Nephron progenitor cell (in vitro differentiated cells): ENCODE data around the gene NT5E.

Source experiments
- DNase-seq: peaks from one replicate; pipeline ENCODE4 v3.0.0; 2021
- H3K27ac Mint-ChIP-seq: 2 replicates; pipeline ENCODE4 v1.8.0; 2021; ENCODE audit warnings: mild to moderate bottlenecking, moderate library complexity, mixed read lengths
- H3K27me3 Mint-ChIP-seq: 2 replicates; pipeline ENCODE4 v1.8.0; 2021; ENCODE audit warnings: mild to moderate bottlenecking, low read depth, mixed read lengths; ENCODE audit not compliant: poor library complexity
- H3K36me3 Mint-ChIP-seq: 2 replicates; pipeline ENCODE4 v1.8.0; 2021; ENCODE audit warnings: low read depth, mixed read lengths
- H3K4me1 Mint-ChIP-seq: 2 replicates; pipeline ENCODE4 v1.8.0; 2021; ENCODE audit warnings: mixed read lengths
- H3K4me3 Mint-ChIP-seq: 2 replicates; pipeline ENCODE4 v1.8.0; 2021; ENCODE audit warnings: mild to moderate bottlenecking, moderate library complexity, mixed read lengths
- H3K9me3 Mint-ChIP-seq: 2 replicates; pipeline ENCODE4 v1.8.0; 2021; ENCODE audit warnings: mild to moderate bottlenecking, moderate library complexity, mixed read lengths
- TF ChIP-seq, protein P1 (sequence below): fragments of 200-600 bp; sonication (generic); IDR thresholded peaks from 2 replicates; pipeline ENCODE4 v1.5.0; 2021; ENCODE audit warnings: antibody characterized with exemption

The NT5E gene

DNA sequence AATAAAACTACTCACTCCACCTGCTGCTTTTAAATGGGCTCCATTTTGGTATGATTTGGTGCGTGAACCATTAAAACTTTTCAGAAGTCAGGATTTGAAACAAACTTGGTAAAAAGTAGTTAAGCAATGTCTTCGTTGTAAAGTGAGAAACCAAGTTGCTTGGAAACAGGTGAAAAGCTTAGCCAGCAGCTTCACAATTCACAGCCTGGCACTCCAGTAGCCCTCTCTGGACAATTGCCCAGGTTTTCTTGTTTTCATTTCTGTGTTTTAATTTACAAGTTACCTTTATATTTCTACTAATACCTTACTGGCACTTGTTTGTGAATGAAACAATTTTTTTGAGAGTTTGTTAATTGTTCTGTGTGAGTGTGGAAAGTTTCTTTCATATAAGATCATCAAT, 12.8 kb downstream of the NT5E start:
- TF ChIP-seq, protein P1, sequence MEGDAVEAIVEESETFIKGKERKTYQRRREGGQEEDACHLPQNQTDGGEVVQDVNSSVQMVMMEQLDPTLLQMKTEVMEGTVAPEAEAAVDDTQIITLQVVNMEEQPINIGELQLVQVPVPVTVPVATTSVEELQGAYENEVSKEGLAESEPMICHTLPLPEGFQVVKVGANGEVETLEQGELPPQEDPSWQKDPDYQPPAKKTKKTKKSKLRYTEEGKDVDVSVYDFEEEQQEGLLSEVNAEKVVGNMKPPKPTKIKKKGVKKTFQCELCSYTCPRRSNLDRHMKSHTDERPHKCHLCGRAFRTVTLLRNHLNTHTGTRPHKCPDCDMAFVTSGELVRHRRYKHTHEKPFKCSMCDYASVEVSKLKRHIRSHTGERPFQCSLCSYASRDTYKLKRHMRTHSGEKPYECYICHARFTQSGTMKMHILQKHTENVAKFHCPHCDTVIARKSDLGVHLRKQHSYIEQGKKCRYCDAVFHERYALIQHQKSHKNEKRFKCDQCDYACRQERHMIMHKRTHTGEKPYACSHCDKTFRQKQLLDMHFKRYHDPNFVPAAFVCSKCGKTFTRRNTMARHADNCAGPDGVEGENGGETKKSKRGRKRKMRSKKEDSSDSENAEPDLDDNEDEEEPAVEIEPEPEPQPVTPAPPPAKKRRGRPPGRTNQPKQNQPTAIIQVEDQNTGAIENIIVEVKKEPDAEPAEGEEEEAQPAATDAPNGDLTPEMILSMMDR = no peak
- DNase-seq = no peak
- peaks cover 19% of the 10 kb centered on the region for H3K27me3 Mint-ChIP-seq
- H3K4me3 Mint-ChIP-seq = no peak overlapping the region
- no peaks in the 10 kb centered on the region for H3K9me3 Mint-ChIP-seq
- H3K27ac Mint-ChIP-seq = no peak overlapping the region
- no peaks in the 10 kb centered on the region for H3K4me1 Mint-ChIP-seq
- H3K36me3 Mint-ChIP-seq = no peaks in the 10 kb centered on the region

DNA sequence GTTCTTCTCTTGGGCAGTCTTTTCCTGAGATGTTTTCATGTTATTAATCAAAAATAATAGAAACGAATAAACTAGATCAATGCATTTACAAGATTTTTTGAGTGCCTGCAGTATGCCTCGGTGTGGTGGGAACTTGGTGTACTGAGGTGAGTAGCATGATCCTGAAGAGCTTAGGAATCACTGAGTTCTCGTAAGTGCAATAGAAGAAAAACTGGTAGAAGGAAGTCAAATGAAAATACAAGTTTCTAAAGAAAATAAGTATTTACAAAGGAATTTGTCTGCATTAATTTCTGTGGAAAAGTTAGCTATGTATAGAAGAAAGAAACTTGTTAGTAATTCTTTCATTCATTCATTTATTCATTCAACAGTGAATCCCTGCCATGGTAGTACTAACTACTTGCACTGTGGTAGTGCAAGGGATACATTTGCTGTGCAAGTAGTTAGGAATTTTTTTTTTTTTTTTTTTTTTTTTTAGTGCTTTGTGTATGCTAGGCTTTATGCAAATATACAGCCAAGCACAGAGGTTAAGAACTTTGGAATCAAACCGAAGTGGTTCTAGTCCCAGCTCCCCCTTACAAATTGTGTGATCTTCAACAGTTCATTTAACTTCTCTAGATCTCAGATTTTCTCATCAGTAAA, 13.9 kb downstream of the NT5E start:
- DNase-seq = no peak
- Mint-ChIP-seq H3K27ac (no peak overlapping the region), H3K36me3 (no peaks in the 10 kb centered on the region), H3K4me1 (no peaks in the 10 kb centered on the region), H3K4me3 (no peak overlapping the region), H3K27me3 (peaks cover 10% of the 10 kb centered on the region), H3K9me3 (no peaks in the 10 kb centered on the region)
- TF ChIP-seq, protein P1 = no peak

DNA sequence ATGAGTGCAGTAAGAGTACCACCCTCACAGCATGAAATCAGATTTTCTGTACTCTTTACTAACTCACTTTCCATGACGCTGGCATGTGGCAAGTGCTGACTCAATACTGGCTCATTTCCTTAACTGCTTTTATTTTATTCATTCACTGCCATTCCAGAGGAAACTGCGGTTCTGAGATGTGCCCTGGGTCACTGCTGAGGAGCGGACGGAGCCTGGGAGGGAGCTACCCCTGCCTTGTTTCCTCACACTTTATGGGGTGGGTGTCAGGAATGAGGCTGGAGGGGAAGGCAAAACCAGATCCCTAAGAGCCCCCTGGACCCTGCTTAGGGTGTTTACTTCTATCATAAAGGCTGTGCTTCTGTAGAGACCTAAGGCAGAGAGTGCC, 14.4 kb downstream of the NT5E start:
- no peaks in the 10 kb centered on the region for H3K9me3 Mint-ChIP-seq
- no peak overlapping the region for H3K27ac Mint-ChIP-seq
- no peak overlapping the region for H3K4me3 Mint-ChIP-seq
- H3K27me3 Mint-ChIP-seq = peaks cover 10% of the 10 kb centered on the region
- no peak for DNase-seq
- no peaks in the 10 kb centered on the region for H3K36me3 Mint-ChIP-seq
- H3K4me1 Mint-ChIP-seq = no peaks in the 10 kb centered on the region
- TF ChIP-seq, protein P1 = no peak

DNA sequence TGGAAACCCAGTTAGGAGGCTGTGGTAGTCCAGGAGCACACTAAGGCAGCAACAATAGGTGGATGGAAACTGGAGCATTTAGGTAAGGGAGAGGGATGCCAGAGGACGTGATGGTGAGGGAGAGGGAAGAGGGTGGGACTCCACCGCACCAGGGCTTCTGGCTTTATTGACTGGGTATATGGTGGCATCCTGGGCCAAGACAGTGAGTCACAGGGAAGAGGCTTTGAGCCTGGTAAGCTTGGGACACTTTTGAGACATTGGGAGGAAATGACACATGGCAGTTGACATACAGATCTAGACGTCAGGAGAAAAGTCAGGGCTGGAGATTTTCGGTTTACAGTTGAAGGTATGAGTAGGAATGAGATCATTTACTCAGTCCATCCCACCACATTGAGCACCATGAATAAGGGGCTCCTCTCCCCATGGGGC, 14.9 kb downstream of the NT5E start:
- Mint-ChIP-seq H3K27ac (no peak overlapping the region), H3K4me1 (no peaks in the 10 kb centered on the region), H3K4me3 (no peak overlapping the region), H3K36me3 (no peaks in the 10 kb centered on the region), H3K9me3 (no peaks in the 10 kb centered on the region), H3K27me3 (peaks cover 13% of the 10 kb centered on the region)
- DNase-seq = no peak
- TF ChIP-seq, protein P1 = no peak

DNA sequence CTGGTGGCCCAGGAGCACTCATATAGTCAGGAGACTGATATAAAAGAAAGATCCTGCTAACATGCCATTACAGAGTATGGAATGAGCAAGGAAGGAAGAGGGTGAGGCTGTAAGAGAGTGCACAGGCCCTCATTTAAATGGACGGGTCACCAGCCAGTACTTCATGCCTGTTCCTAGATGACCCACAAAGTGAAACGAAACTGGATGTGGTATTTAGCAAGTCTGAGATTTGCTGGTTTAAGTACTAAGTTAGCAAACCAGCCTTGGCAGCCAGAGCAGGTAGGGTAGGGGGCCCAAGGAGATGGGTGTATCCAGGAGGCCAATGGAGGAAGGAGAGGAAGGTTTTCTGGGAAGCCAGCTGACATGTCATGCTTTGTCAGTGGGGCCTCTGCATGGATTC, 15.9 kb downstream of the NT5E start:
- H3K36me3 Mint-ChIP-seq = no peaks in the 10 kb centered on the region
- H3K4me1 Mint-ChIP-seq = no peaks in the 10 kb centered on the region
- TF ChIP-seq, protein P1 = no peak
- no peak overlapping the region for H3K4me3 Mint-ChIP-seq
- DNase-seq = no peak
- peaks cover 13% of the 10 kb centered on the region for H3K27me3 Mint-ChIP-seq
- no peak overlapping the region for H3K27ac Mint-ChIP-seq
- H3K9me3 Mint-ChIP-seq = no peaks in the 10 kb centered on the region

DNA sequence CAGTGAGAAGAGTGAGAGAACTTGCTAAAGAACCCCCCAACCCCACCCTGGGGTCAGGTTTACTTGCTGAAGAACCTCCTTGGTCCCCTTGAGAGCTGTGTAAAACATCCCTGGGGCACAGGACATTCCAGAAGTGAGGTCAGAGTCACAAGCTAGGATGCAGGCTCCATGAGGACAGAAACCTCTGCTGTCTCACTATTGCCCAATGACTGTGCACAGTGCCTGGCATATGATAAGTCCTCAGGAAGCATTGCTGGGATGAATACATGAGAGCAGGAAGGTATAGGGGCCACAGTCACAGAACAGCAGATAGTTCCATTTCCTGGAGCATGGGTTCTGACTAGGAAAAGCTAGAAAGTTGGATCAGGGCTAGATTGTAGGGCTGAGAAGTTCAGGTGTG, 18.4 kb downstream of the NT5E start:
- Mint-ChIP-seq H3K4me3 (no peak overlapping the region), H3K9me3 (no peaks in the 10 kb centered on the region), H3K27ac (no peak overlapping the region), H3K36me3 (no peaks in the 10 kb centered on the region), H3K4me1 (no peaks in the 10 kb centered on the region), H3K27me3 (peaks cover 8% of the 10 kb centered on the region)
- DNase-seq = no peak
- TF ChIP-seq, protein P1 = no peak
